ENCODE data around the gene CNGB1. TPM values are rescaled to one million over a fixed set of nuclear protein-coding genes. Genes with fewer than 3 reads are reported as not detected.
"Not testable (repeated sequence)": the region's sequence is repeated elsewhere in the genome, so short reads cannot be mapped to it uniquely, and the experiment has no call there.

Gene CNGB1
- polyA plus RNA-seq, 1 of the 3 experiments (the other 2 are of a cell fraction) = 0.05 TPM

- no peak overlapping the region for H3K9ac ChIP-seq
- H3K9me2 ChIP-seq = no peaks in the 10 kb centered on the region
- no peak overlapping the region for H3K27ac ChIP-seq (ENCODE audit: low read depth in 2 of 2, low read length in 1 of 2)
- DNase-seq = no peak
- no peaks in the 10 kb centered on the region; a peak in 1 of 4 replicates for H3K4me1 ChIP-seq (ENCODE audit: control insufficient read depth in 1 of 2, insufficient read depth in 2 of 2, low read depth in 1 of 2, low read length in 1 of 2)
- no peaks in the 10 kb centered on the region for H4K20me1 ChIP-seq (ENCODE audit: insufficient read depth)
- no peak overlapping the region for H2AFZ ChIP-seq (ENCODE audit: low read depth)
- ChIA-PET POLR2A (no interaction called here), CTCF (interaction anchor here (0.6 to 1.9 kb wide), 4 partner anchors 15 to 183 kb away, joined by 3 to 6 read pairs (median 4); no protein-coding TSS in a partner anchor)
- no peaks in the 10 kb centered on the region for H3K27me3 ChIP-seq (ENCODE audit: insufficient read depth)
- H3F3A ChIP-seq (replicated peaks; ENCODE audit: insufficient read depth) = no peaks in the 10 kb centered on the region
- H3K36me3 ChIP-seq (replicated peaks in 1 of 2; ENCODE audit: control insufficient read depth in 1 of 2, insufficient read depth in 2 of 2, low read length in 1 of 2) = no peaks in the 10 kb centered on the region
- TF ChIP-seq NFIC (IDR thresholded peaks at IDR 0.05; ENCODE audit: borderline replicate concordance) (no peak), POLR2AphosphoS5 (IDR thresholded peaks at IDR 0.05; ENCODE audit: low read depth, low read length) (no peak), EP300 (IDR thresholded peaks at IDR 0.05; ENCODE audit: borderline replicate concordance in 1 of 2, low read depth in 1 of 2, low read length in 1 of 2) (no peak), FOXJ3 (CRISPR knock-in tag; IDR thresholded peaks at IDR 0.05) (no peak), SIN3A (IDR thresholded peaks at IDR 0.05; ENCODE audit: borderline replicate concordance, low read depth, low read length) (no peak), RAD21 (IDR thresholded peaks at IDR 0.05; ENCODE audit: low read length) (no peak), FOXM1 (IDR thresholded peaks at IDR 0.05; ENCODE audit: low read depth) (no peak), GATA2 (CRISPR knock-in tag; IDR thresholded peaks at IDR 0.05) (no peak), ELF1 (IDR thresholded peaks at IDR 0.05) (no peak), GABPA (IDR thresholded peaks at IDR 0.05; ENCODE audit: low read depth) (no peak), CHD2 (IDR thresholded peaks at IDR 0.05; ENCODE audit: low read length, partially characterized antibody) (no peak), EZH2phosphoT487 (IDR thresholded peaks at IDR 0.05; ENCODE audit: borderline replicate concordance, low read depth) (no peak), JUND (IDR thresholded peaks at IDR 0.05) (no peak), REST (IDR thresholded peaks at IDR 0.05; ENCODE audit: low read depth, low read length) (no peak), MAX (IDR thresholded peaks at IDR 0.05; ENCODE audit: low read depth) (no peak), USF1 (IDR thresholded peaks at IDR 0.05; ENCODE audit: borderline replicate concordance, low read depth) (no peak), IRF3 (IDR thresholded peaks at IDR 0.05; ENCODE audit: low read depth, low read length) (no peak), TAF1 (IDR thresholded peaks at IDR 0.05; ENCODE audit: borderline replicate concordance, low read depth, low read length) (no peak)
- 63% methylated on average over 5 of the region's 5 CpGs for WGBS (ENCODE audit: low lambda C conversion rate)
- H3K4me2 ChIP-seq = no peak overlapping the region
- no peak overlapping the region for H3K4me3 ChIP-seq (ENCODE audit: low read depth in 2 of 2, low read length in 1 of 2)
- no peaks in the 10 kb centered on the region for H3K79me2 ChIP-seq (ENCODE audit: insufficient read depth)
- H3K9me3 ChIP-seq = no peaks in the 10 kb centered on the region
Measured at GRCh38 chr16:57848181-57848580, 122.7 kb downstream of the CNGB1 start.

- POLR2A ChIA-PET; CTCF ChIA-PET; H4K20me1 ChIP-seq (ENCODE audit: insufficient read depth); H3K9me2 ChIP-seq; H2AFZ ChIP-seq (ENCODE audit: low read depth); H3K36me3 ChIP-seq (replicated peaks in 1 of 2; ENCODE audit: control insufficient read depth in 1 of 2, insufficient read depth in 2 of 2, low read length in 1 of 2); H3K4me1 ChIP-seq (ENCODE audit: control insufficient read depth in 1 of 2, insufficient read depth in 2 of 2, low read depth in 1 of 2, low read length in 1 of 2); H3K27ac ChIP-seq (ENCODE audit: low read depth in 2 of 2, low read length in 1 of 2); H3K27me3 ChIP-seq (ENCODE audit: insufficient read depth); DNase-seq; H3F3A ChIP-seq (replicated peaks; ENCODE audit: insufficient read depth); H3K9ac ChIP-seq; H3K4me2 ChIP-seq; H3K79me2 ChIP-seq (ENCODE audit: insufficient read depth); H3K4me3 ChIP-seq (ENCODE audit: low read depth in 2 of 2, low read length in 1 of 2); H3K9me3 ChIP-seq: not testable (repeated sequence)
- 73% methylated on average over 5 of the region's 6 CpGs for WGBS (ENCODE audit: low lambda C conversion rate)
Measured at GRCh38 chr16:57846931-57847330, 124.0 kb downstream of the CNGB1 start.

Measured in SK-N-SH (cell line).